Vagina (tissue), 2 donors: Measurements from ENCODE around the gene XK.

Experiments used
- CTCF ChIP-seq, 3 experiments: fragments of 450-650 bp in 2 of 3; fragments of 200-600 bp in 1 of 3; sonication (generic) in 1 of 3; IDR thresholded peaks; one replicate each; pipeline ENCODE4 v1.5.1; 2017 to 2019; ENCODE audit warnings: antibody characterized with exemption in 3 of 3, mild to moderate bottlenecking in 2 of 3, moderate library complexity in 2 of 3
- POLR2A ChIP-seq, 2 donors: fragments of 450-650 bp; IDR thresholded peaks; one replicate each; pipeline ENCODE4 v1.6.1; 2017; ENCODE audit warnings: antibody characterized with exemption in 2 of 2, mild to moderate bottlenecking in 2 of 2, moderate library complexity in 2 of 2

GRCh38 chrX:37640142-37640541, 45.4 kb upstream of the XK start:
- TF ChIP-seq CTCF (IDR thresholded peaks at IDR 0.05) = no peak
- TF ChIP-seq POLR2A (IDR thresholded peaks at IDR 0.05) = no peak
